ENCODE measurements around the gene NT5C3B. TPM values are rescaled to one million over a fixed set of nuclear protein-coding genes. Genes with fewer than 3 reads are reported as not detected.
"Not testable (repeated sequence)": the region's sequence is repeated elsewhere in the genome, so short reads cannot be mapped to it uniquely, and the experiment has no call there.

Gene NT5C3B
- 10 to 100 TPM; 29.0 to 29.5 TPM for total RNA-seq

GRCh38 chr17:41835800-41836549, at the start of gene NT5C3B:
NT5C3B (minus strand) TSS chr17:41836232; CDS start chr17:41836193, 39 bp downstream.
- intact Hi-C loops (cut with micrococcal nuclease) = no loop called here
- Mint-ChIP-seq H3K4me3 (peak within 1 kb of the TSS; percentile 79), H3K36me3 (peaks cover 4% of the 10 kb centered on the region), H3K4me1 (ENCODE audit: low read depth) (peaks cover 14% of the 10 kb centered on the region), H3K27ac (peak within 1 kb of the TSS; percentile 18), H3K27me3 (peaks cover 2% of the 10 kb centered on the region), H3K9me3 (no peaks in the 10 kb centered on the region)
- POLR2A ChIA-PET = interaction anchor here (1.1 kb wide), 1 partner anchor 29 kb away, joined by 3 read pairs; the partner anchor contains the start of gene KLHL11
- peak; percentile 59 for DNase-seq
- CTCF ChIA-PET = interaction anchor here (0.6 to 1.6 kb wide), 3 partner anchors 25 to 49 kb away, joined by 3 to 5 read pairs (median 3); partner anchors contain the start of genes JUP and P3H4

DNA sequence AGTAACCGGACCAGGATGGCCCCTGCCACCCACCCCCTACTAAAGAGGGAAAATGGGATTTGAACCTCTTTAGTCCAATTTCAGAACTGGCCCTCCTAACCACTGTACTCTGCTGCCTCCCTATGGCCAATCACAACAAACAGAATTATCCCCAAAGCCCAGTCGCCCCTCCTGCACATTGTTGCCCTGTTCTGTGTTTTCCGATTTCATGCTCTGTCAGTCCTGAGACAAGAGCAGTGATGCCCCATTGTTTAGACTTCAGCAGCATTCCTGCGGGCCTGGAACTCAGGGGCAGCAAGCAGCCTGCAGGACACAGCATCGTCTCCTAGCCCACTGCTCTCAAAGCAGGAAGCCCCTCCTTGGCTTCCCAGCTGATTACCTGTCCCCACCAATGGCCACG, 49.7 kb upstream of the NT5C3B start:
- Mint-ChIP-seq H3K27ac (no peak overlapping the region), H3K36me3 (peaks cover 44% of the 10 kb centered on the region), H3K4me1 (ENCODE audit: low read depth) (no peaks in the 10 kb centered on the region), H3K27me3 (no peaks in the 10 kb centered on the region), H3K4me3 (no peak overlapping the region), H3K9me3 (no peaks in the 10 kb centered on the region)
- POLR2A ChIA-PET = no interaction called here
- CTCF ChIA-PET = interaction anchor here (1.1 to 2.0 kb wide), 2 partner anchors 84 to 148 kb away, joined by 3 to 4 read pairs; no protein-coding TSS in a partner anchor
- intact Hi-C loops (cut with micrococcal nuclease) = loop anchor here (5.0 kb wide), 1 partner anchor 148 kb away; no protein-coding TSS in a partner anchor
- peak; percentile 12 for DNase-seq

- H3K27me3 Mint-ChIP-seq = no peaks in the 10 kb centered on the region
- no peak overlapping the region for H3K4me3 Mint-ChIP-seq
- H3K27ac Mint-ChIP-seq = no peak overlapping the region
- ChIA-PET CTCF (no interaction called here), POLR2A (no interaction called here)
- H3K9me3 Mint-ChIP-seq = no peaks in the 10 kb centered on the region
- no peaks in the 10 kb centered on the region for H3K4me1 Mint-ChIP-seq (ENCODE audit: low read depth)
- DNase-seq = no peak
- H3K36me3 Mint-ChIP-seq = peaks cover 52% of the 10 kb centered on the region
- intact Hi-C loops (cut with micrococcal nuclease) = no loop called here
Observed at GRCh38 chr17:41882756-41883155, 46.7 kb upstream of the NT5C3B start.

- Mint-ChIP-seq H3K27me3 (no peaks in the 10 kb centered on the region), H3K4me3 (no peak overlapping the region), H3K27ac (no peak overlapping the region), H3K36me3 (peaks cover 48% of the 10 kb centered on the region), H3K9me3 (no peaks in the 10 kb centered on the region), H3K4me1 (ENCODE audit: low read depth) (no peaks in the 10 kb centered on the region)
- POLR2A ChIA-PET = interaction anchor here (0.7 kb wide), 1 partner anchor 1104 kb away, joined by 4 read pairs; no protein-coding TSS in a partner anchor
- CTCF ChIA-PET = interaction anchor here (0.6 kb wide), 1 partner anchor 28 kb away, joined by 3 read pairs; no protein-coding TSS in a partner anchor
- intact Hi-C loops (cut with micrococcal nuclease) = no loop called here
- DNase-seq = no peak
Observed at GRCh38 chr17:41880130-41880529, 44.1 kb upstream of the NT5C3B start.

GRCh38 chr17:41874293-41874670, 38.2 kb upstream of the NT5C3B start:
- CTCF ChIA-PET, POLR2A ChIA-PET: not testable (repeated sequence)

DNA sequence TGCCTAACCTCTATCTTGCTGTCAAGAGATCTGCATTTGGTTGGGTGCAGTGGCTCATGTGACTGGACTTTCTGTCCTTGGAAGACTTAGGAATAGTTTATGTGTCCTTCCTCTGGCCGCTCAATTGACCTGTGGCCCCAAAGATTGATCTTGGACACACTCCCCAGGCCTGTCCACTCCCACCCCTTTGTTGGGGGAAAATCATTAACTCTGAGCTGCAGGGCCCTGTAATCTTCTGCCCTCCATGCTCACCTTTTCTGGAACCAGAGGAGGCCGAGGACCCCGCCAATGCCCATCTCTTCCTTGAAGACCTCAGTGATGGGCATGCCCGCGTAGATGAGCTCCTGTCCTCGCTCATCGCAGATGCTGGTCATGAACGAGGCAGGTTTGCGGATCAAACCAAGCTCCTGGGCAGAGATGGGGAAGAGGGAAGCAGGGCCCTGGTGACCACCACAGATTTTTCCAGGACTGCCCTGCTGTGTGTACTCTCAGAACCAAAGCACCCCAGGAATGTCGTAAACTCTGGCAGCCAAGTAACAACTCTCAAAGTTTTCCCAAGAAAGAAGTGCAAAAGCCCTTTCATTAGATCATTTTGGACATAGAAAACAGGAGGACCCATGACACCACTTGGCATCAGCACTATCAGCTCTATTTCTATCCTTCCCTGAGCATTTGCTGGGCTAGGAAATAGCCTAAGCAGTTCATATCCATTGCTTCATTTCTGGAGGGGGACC, 37.7 kb upstream of the NT5C3B start:
- ChIA-PET CTCF (no interaction called here), POLR2A (no interaction called here)
- DNase-seq = no peak
- intact Hi-C loops (cut with micrococcal nuclease) = no loop called here
- peaks cover 62% of the 10 kb centered on the region for H3K36me3 Mint-ChIP-seq
- H3K27me3 Mint-ChIP-seq = no peaks in the 10 kb centered on the region
- no peaks in the 10 kb centered on the region for H3K9me3 Mint-ChIP-seq
- H3K4me3 Mint-ChIP-seq = no peak overlapping the region
- peaks cover 17% of the 10 kb centered on the region for H3K4me1 Mint-ChIP-seq (ENCODE audit: low read depth)
- no peak overlapping the region for H3K27ac Mint-ChIP-seq

More at GRCh38 chr17:41874293-41874670, 38.2 kb upstream of the NT5C3B start:
- DNase-seq; H3K27me3 Mint-ChIP-seq; H3K9me3 Mint-ChIP-seq; H3K4me3 Mint-ChIP-seq; intact Hi-C loops (cut with micrococcal nuclease); H3K27ac Mint-ChIP-seq: not testable (repeated sequence)
- Mint-ChIP-seq H3K4me1 (ENCODE audit: low read depth) (peaks cover 11% of the 10 kb centered on the region), H3K36me3 (peaks cover 59% of the 10 kb centered on the region)

GRCh38 chr17:41871789-41872188, 35.8 kb upstream of the NT5C3B start:
- H3K4me1 Mint-ChIP-seq (ENCODE audit: low read depth) = peaks cover 31% of the 10 kb centered on the region
- H3K4me3 Mint-ChIP-seq = no peak overlapping the region
- H3K36me3 Mint-ChIP-seq = peaks cover 58% of the 10 kb centered on the region
- H3K27me3 Mint-ChIP-seq = no peaks in the 10 kb centered on the region
- no peaks in the 10 kb centered on the region for H3K9me3 Mint-ChIP-seq
- H3K27ac Mint-ChIP-seq = peak overlapping the region; percentile 23
- intact Hi-C loops (cut with micrococcal nuclease) = no loop called here
- DNase-seq = no peak
- ChIA-PET CTCF (no interaction called here), POLR2A (no interaction called here)

DNA sequence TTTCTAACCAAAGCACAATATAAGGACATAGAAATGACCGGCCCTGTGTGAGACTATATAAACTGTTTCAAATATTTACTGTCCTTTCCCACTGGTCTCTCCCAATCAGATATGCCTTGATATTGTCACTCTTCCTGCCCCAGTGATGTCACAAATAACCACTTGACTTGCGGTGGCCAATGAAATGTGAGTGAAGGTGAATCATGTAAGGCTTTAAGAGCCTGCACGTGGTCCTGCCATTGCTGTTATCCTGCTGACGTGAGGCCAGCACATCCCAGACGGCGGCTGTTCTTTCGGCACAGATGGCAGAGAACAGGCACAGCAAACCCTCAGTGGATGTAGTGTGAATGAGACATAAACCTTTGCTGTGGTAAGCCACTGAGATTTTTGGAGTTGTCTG, 34.6 kb upstream of the NT5C3B start:
- no peaks in the 10 kb centered on the region for H3K27me3 Mint-ChIP-seq
- H3K9me3 Mint-ChIP-seq = no peaks in the 10 kb centered on the region
- peaks cover 51% of the 10 kb centered on the region for H3K36me3 Mint-ChIP-seq
- H3K4me1 Mint-ChIP-seq (ENCODE audit: low read depth) = peaks cover 31% of the 10 kb centered on the region
- no peak overlapping the region for H3K4me3 Mint-ChIP-seq
- peak; percentile 15 for DNase-seq
- ChIA-PET POLR2A (no interaction called here), CTCF (interaction anchor here (1.0 kb wide), 1 partner anchor 175 kb away, joined by 4 read pairs; no protein-coding TSS in a partner anchor)
- H3K27ac Mint-ChIP-seq = peak overlapping the region; percentile 93
- intact Hi-C loops (cut with micrococcal nuclease) = no loop called here

DNA sequence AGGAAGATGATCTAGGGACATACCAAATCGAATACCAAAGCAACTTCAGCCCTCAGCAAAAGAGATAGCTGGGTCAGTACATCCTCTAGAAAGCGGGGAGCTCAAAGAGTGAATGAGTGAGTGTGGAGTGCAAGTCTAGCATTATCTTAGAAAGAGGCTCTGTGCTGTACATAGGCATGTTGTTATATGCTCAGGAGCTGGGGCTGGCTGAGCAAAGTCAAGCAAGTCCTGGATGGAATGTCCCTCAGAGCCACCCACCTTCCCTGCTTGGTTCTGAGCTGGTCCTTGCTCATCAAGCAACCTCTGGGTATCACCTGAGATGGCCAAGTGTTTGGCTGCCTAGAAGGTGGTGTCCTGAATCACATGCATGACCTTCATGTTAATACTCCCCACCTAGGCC, 34.1 kb upstream of the NT5C3B start:
- no peak for DNase-seq
- Mint-ChIP-seq H3K4me1 (ENCODE audit: low read depth) (peaks cover 34% of the 10 kb centered on the region), H3K9me3 (no peaks in the 10 kb centered on the region), H3K36me3 (peaks cover 51% of the 10 kb centered on the region), H3K4me3 (no peak overlapping the region), H3K27ac (peak overlapping the region; percentile 93), H3K27me3 (no peaks in the 10 kb centered on the region)
- ChIA-PET CTCF (interaction anchor here (1.0 kb wide), 1 partner anchor 174 kb away, joined by 4 read pairs; no protein-coding TSS in a partner anchor), POLR2A (interaction anchor here (1.2 kb wide), 1 partner anchor 148 kb away, joined by 3 read pairs; the partner anchor contains the start of gene DNAJC7)
- intact Hi-C loops (cut with micrococcal nuclease) = no loop called here

GRCh38 chr17:41869426-41869825, 33.4 kb upstream of the NT5C3B start:
- DNase-seq = no peak
- no peak overlapping the region for H3K4me3 Mint-ChIP-seq
- no peaks in the 10 kb centered on the region for H3K27me3 Mint-ChIP-seq
- ChIA-PET CTCF (no interaction called here), POLR2A (interaction anchor here (1.2 to 1.6 kb wide), 2 partner anchors 97 to 148 kb away, joined by 3 to 5 read pairs; partner anchors contain the start of genes CNP and DNAJC7)
- intact Hi-C loops (cut with micrococcal nuclease) = loop anchor here (5.0 to 10.0 kb wide), 2 partner anchors 48 to 145 kb away; partner anchors contain the start of genes ACLY and DNAJC7
- H3K4me1 Mint-ChIP-seq (ENCODE audit: low read depth) = peaks cover 34% of the 10 kb centered on the region
- H3K9me3 Mint-ChIP-seq = no peaks in the 10 kb centered on the region
- H3K27ac Mint-ChIP-seq = peak overlapping the region; percentile 93
- H3K36me3 Mint-ChIP-seq = peaks cover 47% of the 10 kb centered on the region

GRCh38 chr17:41868568-41868967, 32.5 kb upstream of the NT5C3B start:
- Mint-ChIP-seq H3K4me3 (peak overlapping the region; percentile 42), H3K36me3 (peaks cover 44% of the 10 kb centered on the region)

GRCh38 chr17:41865596-41865893, 29.5 kb upstream of the NT5C3B start:
- ChIA-PET POLR2A (interaction anchor here (1.2 to 2.8 kb wide), 4 partner anchors 51 to 175 kb away, joined by 3 to 11 read pairs (median 8); partner anchors contain the start of genes ACLY and EIF1), CTCF (interaction anchor here (0.7 to 1.4 kb wide), 3 partner anchors 16 to 176 kb away, joined by 3 read pairs; no protein-coding TSS in a partner anchor)
- Mint-ChIP-seq H3K4me3 (no peak overlapping the region), H3K27me3 (no peaks in the 10 kb centered on the region), H3K36me3 (peaks cover 22% of the 10 kb centered on the region), H3K4me1 (ENCODE audit: low read depth) (peaks cover 45% of the 10 kb centered on the region), H3K9me3 (no peaks in the 10 kb centered on the region), H3K27ac (peak overlapping the region; percentile 80)
- DNase-seq = no peak
- intact Hi-C loops (cut with micrococcal nuclease) = loop anchor here (5.0 to 10.0 kb wide), 2 partner anchors 52 to 149 kb away; partner anchors contain the start of genes ACLY and DNAJC7

More at GRCh38 chr17:41868568-41868967, 32.5 kb upstream of the NT5C3B start:
- peaks cover 34% of the 10 kb centered on the region for H3K4me1 Mint-ChIP-seq (ENCODE audit: low read depth)
- no peaks in the 10 kb centered on the region for H3K27me3 Mint-ChIP-seq
- ChIA-PET CTCF (no interaction called here), POLR2A (interaction anchor here (0.9 to 1.6 kb wide), 2 partner anchors 50 to 98 kb away, joined by 3 to 5 read pairs; partner anchors contain the start of genes ACLY and CNP)
- H3K27ac Mint-ChIP-seq = peak overlapping the region; percentile 93
- DNase-seq = peak; percentile 12
- no peaks in the 10 kb centered on the region for H3K9me3 Mint-ChIP-seq
- intact Hi-C loops (cut with micrococcal nuclease) = loop anchor here (5.0 to 10.0 kb wide), 2 partner anchors 49 to 146 kb away; partner anchors contain the start of genes ACLY and DNAJC7

All from activated CD4-positive, alpha-beta memory T cell treated with anti-CD3 and anti-CD28 coated beads for 36 hours (primary cell).